ENCODE measurements around the gene INSYN2B.

The INSYN2B gene

GRCh38 chr5:169922474-169922873 is 57.8 kb downstream of the INSYN2B start:
- DNase-seq: no peak

GRCh38 chr5:169921949-169922348 is 58.3 kb downstream of the INSYN2B start:
- no peak for DNase-seq

- DNase-seq: no peak
Measured at GRCh38 chr5:169921384-169921783, 58.9 kb downstream of the INSYN2B start.

GRCh38 chr5:169920474-169920873 is 59.8 kb downstream of the INSYN2B start:
- no peak for DNase-seq

- no peak for DNase-seq
Measured at GRCh38 chr5:169918228-169918627, 62.1 kb downstream of the INSYN2B start.

- no peak for DNase-seq
Measured at GRCh38 chr5:169917500-169917899, 62.8 kb downstream of the INSYN2B start.

GRCh38 chr5:169914766-169915165 is 65.5 kb downstream of the INSYN2B start:
- DNase-seq: no peak

GRCh38 chr5:169913479-169913878 is 66.8 kb downstream of the INSYN2B start:
- DNase-seq: no peak

- DNase-seq: no peak
Measured at GRCh38 chr5:169911448-169912212, 68.7 kb downstream of the INSYN2B start.

- no peak for DNase-seq
Measured at GRCh38 chr5:169910393-169910792, 69.9 kb downstream of the INSYN2B start.

GRCh38 chr5:169909945-169910344 is 70.3 kb downstream of the INSYN2B start:
- DNase-seq: no peak

- no peak for DNase-seq
Measured at GRCh38 chr5:169908864-169909263, 71.4 kb downstream of the INSYN2B start.

- no peak for DNase-seq
Measured at GRCh38 chr5:169906745-169907649, 73.3 kb downstream of the INSYN2B start.

GRCh38 chr5:169905017-169905416 is 75.3 kb downstream of the INSYN2B start:
- no peak for DNase-seq

- DNase-seq: no peak
Measured at GRCh38 chr5:169904508-169904907, 75.8 kb downstream of the INSYN2B start.

GRCh38 chr5:169904059-169904458 is 76.2 kb downstream of the INSYN2B start:
- no peak for DNase-seq

- no peak for DNase-seq
Measured at GRCh38 chr5:169901896-169902295, 78.4 kb downstream of the INSYN2B start.

GRCh38 chr5:169897481-169897880 is 82.8 kb downstream of the INSYN2B start:
- DNase-seq: no peak

GRCh38 chr5:169895926-169896325 is 84.4 kb downstream of the INSYN2B start:
- DNase-seq: no peak

GRCh38 chr5:169893571-169893970 is 86.7 kb downstream of the INSYN2B start:
- no peak for DNase-seq

- DNase-seq: no peak
Measured at GRCh38 chr5:169893010-169893409, 87.3 kb downstream of the INSYN2B start.

GRCh38 chr5:169889572-169889971 is 90.7 kb downstream of the INSYN2B start:
- no peak for DNase-seq

GRCh38 chr5:169886677-169887076 is 93.6 kb downstream of the INSYN2B start:
- DNase-seq: no peak

GRCh38 chr5:169886033-169886432 is 94.3 kb downstream of the INSYN2B start:
- no peak for DNase-seq
